ENCODE data around the gene COA6.

COA6 gene

GRCh38 chr1:234412830-234413229, 39.6 kb downstream of the COA6 start:
- no peak for DNase-seq (ENCODE audit: low spot score)

- DNase-seq (ENCODE audit: low spot score): no peak
Measured at GRCh38 chr1:234413485-234413884, 40.2 kb downstream of the COA6 start.

GRCh38 chr1:234413990-234414389, 40.7 kb downstream of the COA6 start:
- no peak for DNase-seq (ENCODE audit: low spot score)

DNA sequence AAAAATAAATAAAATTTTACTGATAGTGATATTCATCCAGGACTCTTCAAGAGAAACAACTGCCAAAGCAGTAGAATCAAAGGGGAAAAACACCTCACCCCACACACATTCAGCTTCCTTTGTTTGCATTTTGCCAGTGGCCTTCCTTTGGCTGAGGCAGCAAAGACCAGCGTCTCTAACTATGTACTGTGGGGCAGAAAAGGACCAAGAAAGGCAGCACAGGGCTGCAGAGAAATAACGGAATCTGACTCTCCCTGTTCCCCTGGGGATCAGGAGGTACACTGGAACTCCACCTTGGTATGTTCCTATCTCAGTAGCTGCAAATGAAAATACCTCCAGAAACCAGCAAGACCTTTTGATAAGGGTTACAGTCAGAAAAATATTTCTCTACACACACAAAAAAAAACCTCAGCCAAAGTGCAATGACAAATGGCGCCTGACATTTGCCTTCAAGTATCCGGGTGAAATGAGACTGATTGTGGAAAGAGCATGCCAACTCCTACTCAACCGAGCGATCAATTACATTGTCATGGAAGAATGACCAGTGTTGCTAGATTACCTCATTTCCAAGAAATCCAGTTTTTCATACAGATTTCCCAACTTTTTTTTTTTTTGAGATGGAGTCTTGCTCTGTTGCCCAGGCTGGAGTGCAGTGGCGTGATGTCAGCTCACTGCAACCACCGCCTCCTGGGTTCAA, 54.8 kb downstream of the COA6 start:
- DNase-seq (ENCODE audit: low spot score): no peak

DNA sequence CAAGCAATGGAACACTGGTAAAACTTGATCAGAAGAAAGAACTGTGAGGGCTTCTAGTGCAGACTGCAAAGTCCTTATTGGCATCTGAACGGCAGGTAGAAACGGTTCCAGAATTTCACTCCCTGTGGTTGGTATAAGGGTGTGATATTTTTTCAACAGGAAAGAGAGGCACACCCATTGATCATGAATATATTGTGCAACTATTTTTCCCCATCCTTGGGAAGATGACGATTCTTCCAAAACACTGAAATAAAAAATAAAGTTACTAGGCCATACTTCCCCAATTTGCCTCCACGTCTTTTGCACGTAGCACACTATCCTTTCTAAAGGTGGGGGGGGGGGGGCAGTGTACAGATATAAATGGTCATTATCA, 56.2 kb downstream of the COA6 start:
- DNase-seq (ENCODE audit: low spot score): no peak

DNA sequence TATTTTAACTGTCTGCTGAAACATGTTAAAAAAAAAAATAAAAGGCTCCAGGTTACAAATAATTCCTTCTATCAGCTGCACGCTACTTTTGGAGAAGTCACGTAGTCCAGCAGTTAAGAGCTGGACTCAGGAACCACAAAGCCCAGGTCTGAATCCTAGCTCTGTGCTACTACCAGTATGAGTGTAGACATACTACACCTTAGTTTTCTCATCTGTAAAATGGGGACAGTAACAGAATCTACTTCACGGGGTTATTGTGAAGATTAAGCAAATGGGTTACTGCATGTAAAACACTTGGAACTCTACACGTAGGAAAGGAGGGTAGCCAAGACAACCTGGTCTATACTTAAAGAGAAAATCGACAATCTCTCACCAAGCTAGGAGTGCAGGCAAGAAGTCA, 57.4 kb downstream of the COA6 start:
- DNase-seq (ENCODE audit: low spot score): no peak

GRCh38 chr1:234431255-234431654, 58.0 kb downstream of the COA6 start:
- DNase-seq (ENCODE audit: low spot score): no peak

DNA sequence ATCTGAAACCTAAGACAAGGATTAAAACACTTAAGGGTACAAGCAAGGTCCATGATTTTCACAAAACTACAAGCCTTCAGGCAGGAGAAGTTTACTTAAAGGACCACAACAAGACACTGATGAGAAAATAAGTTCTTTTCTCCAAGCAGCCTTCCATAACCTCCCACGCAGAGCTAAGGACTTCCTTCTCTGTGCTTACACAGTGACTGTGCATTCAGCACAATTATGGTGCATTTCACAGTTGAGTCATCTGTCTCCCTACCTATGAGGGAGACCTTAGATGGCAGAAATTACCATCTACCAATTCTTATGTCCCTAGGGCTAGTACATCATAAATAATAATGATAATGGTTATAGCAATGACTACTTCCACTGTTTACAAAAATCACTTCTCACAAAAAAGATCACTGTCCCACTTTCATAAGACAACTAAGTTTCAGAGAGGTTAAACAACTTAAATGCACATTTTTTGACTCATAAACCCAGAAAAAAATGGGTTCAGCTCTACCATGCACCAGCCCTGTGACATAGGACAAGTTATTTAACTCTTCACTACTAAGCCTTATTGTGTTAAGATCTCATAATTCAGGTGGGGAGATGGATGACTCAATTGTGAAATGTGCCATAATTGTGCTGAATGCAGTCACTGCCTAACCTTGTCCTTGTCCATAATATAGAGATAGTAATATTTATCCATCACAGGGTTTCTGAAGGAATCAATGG, 60.5 kb downstream of the COA6 start:
- DNase-seq (ENCODE audit: low spot score): no peak

All from pons (tissue), 1 donor.